HepG2 (cell line): ENCODE measurements around the gene QRFP.

Experiments
- AKAP8 ChIP-seq: sonication (generic); formaldehyde crosslinking; IDR thresholded peaks from 2 replicates; pipeline ENCODE4 v1.5.1; 2020; ENCODE audit warnings: mild to moderate bottlenecking, missing genetic modification reagents
- KDM1A ChIP-seq: IDR thresholded peaks from 2 replicates; pipeline ENCODE4 v1.6.1; 2016; ENCODE audit warnings: missing compliant biosample characterization
- PHF8 ChIP-seq: sonication (generic); formaldehyde crosslinking; IDR thresholded peaks from 2 replicates; pipeline ENCODE4 v1.5.0; 2020; ENCODE audit warnings: missing genetic modification reagents
- RAD51 ChIP-seq: fragments of 450-650 bp; IDR thresholded peaks from 2 replicates; pipeline ENCODE4 v1.6.1; 2016; ENCODE audit warnings: borderline replicate concordance
- RFX5 ChIP-seq: IDR thresholded peaks from 2 replicates; pipeline ENCODE4 v1.6.1; 2011; ENCODE audit warnings: low read depth, low read length, improper control_type of control experiment
- RNF2 ChIP-seq: fragments of 450-650 bp; conservative IDR thresholded peaks from 2 replicates; pipeline ENCODE4 v1.6.1; 2016; ENCODE audit warnings: low read depth
- SNRNP70 ChIP-seq: fragments of 200-400 bp; formaldehyde crosslinking; IDR thresholded peaks from 2 replicates; pipeline ENCODE4 v1.6.1; 2017; ENCODE audit warnings: mild to moderate bottlenecking, low read depth, low read length, moderate library complexity
- ZFP62 ChIP-seq: sonication (generic); formaldehyde crosslinking; IDR thresholded peaks from 2 replicates; pipeline ENCODE4 v1.4.0; 2020; ENCODE audit warnings: missing genetic modification reagents
- ZNF121 ChIP-seq: sonication (generic); formaldehyde crosslinking; IDR thresholded peaks from 2 replicates; pipeline ENCODE4 v1.5.0; 2020; ENCODE audit warnings: mild to moderate bottlenecking, missing genetic modification reagents
- TF ChIP-seq, protein P1 (sequence below): sonication (generic); formaldehyde crosslinking; IDR thresholded peaks from 2 replicates; pipeline ENCODE4 v1.5.0; 2020; ENCODE audit warnings: mild to moderate bottlenecking, missing genetic modification reagents, moderate library complexity
- TF ChIP-seq, protein P2 (sequence below): sonication (generic); formaldehyde crosslinking; IDR thresholded peaks from 2 replicates; pipeline ENCODE4 v1.4.0; 2020; ENCODE audit warnings: mild to moderate bottlenecking, missing genetic modification reagents
- TF ChIP-seq, protein P3 (sequence below): sonication (generic); formaldehyde crosslinking; IDR thresholded peaks from 2 replicates; pipeline ENCODE4 v1.4.0; 2020; ENCODE audit warnings: missing genetic modification reagents

DNA sequence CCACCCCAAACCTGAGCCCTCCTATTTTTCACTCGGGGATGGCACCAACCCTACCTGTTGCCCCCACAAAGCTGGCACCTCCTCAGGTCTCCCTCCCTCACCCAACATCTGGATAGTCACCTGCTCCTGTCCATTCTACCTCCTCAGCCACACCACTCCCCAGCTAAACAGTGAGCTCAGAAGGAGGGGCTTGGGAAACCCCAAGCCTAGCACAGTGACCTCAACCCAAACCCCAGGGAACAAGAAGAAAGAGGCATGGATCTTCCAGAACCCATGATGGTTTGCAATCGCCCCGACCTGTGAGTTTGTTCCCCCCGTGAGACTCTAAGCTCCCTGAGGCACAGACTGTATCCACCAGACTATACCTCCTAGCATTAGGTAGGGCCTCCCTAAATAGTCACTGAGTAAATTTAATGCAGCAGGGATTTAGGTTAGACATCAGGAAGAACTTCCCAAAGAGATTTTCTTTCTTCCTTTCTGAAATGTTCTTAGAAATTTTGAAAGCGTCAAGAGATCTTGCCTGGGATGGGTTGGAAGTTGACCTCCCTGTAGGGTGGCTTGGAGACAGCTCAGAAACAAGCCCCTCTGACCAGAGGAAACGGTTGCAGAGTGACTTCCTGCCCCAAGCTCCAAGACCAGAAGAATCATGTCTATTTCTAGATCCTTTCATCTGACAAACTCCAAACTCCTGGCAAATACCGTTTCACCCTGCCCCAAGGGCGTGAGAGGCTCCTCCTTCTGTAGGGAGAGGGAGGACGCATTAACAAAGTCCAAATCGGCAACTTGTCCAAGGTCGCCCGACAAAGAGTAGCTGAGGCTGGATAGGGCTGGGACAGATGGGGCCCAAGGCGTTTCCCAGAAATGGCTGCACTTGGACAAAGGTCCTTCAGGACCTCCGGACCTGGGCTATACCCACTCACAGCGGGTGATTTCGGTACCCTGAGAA, 38.4 kb upstream of the QRFP start:
- TF ChIP-seq AKAP8, result no peak
- TF ChIP-seq, protein P1, sequence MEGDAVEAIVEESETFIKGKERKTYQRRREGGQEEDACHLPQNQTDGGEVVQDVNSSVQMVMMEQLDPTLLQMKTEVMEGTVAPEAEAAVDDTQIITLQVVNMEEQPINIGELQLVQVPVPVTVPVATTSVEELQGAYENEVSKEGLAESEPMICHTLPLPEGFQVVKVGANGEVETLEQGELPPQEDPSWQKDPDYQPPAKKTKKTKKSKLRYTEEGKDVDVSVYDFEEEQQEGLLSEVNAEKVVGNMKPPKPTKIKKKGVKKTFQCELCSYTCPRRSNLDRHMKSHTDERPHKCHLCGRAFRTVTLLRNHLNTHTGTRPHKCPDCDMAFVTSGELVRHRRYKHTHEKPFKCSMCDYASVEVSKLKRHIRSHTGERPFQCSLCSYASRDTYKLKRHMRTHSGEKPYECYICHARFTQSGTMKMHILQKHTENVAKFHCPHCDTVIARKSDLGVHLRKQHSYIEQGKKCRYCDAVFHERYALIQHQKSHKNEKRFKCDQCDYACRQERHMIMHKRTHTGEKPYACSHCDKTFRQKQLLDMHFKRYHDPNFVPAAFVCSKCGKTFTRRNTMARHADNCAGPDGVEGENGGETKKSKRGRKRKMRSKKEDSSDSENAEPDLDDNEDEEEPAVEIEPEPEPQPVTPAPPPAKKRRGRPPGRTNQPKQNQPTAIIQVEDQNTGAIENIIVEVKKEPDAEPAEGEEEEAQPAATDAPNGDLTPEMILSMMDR (CRISPR knock-in tag), result no peak
- TF ChIP-seq RFX5, result no peak
- TF ChIP-seq, protein P2, sequence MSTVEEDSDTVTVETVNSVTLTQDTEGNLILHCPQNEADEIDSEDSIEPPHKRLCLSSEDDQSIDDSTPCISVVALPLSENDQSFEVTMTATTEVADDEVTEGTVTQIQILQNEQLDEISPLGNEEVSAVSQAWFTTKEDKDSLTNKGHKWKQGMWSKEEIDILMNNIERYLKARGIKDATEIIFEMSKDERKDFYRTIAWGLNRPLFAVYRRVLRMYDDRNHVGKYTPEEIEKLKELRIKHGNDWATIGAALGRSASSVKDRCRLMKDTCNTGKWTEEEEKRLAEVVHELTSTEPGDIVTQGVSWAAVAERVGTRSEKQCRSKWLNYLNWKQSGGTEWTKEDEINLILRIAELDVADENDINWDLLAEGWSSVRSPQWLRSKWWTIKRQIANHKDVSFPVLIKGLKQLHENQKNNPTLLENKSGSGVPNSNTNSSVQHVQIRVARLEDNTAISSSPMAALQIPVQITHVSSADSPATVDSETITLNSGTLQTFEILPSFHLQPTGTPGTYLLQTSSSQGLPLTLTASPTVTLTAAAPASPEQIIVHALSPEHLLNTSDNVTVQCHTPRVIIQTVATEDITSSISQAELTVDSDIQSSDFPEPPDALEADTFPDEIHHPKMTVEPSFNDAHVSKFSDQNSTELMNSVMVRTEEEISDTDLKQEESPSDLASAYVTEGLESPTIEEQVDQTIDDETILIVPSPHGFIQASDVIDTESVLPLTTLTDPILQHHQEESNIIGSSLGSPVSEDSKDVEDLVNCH (CRISPR knock-in tag), result no peak
- no peak for TF ChIP-seq RAD51
- TF ChIP-seq PHF8 (CRISPR knock-in tag), result no peak
- no peak for TF ChIP-seq SNRNP70
- TF ChIP-seq RNF2, result no peak
- no peak for TF ChIP-seq ZFP62 (CRISPR knock-in tag)
- TF ChIP-seq, protein P3, sequence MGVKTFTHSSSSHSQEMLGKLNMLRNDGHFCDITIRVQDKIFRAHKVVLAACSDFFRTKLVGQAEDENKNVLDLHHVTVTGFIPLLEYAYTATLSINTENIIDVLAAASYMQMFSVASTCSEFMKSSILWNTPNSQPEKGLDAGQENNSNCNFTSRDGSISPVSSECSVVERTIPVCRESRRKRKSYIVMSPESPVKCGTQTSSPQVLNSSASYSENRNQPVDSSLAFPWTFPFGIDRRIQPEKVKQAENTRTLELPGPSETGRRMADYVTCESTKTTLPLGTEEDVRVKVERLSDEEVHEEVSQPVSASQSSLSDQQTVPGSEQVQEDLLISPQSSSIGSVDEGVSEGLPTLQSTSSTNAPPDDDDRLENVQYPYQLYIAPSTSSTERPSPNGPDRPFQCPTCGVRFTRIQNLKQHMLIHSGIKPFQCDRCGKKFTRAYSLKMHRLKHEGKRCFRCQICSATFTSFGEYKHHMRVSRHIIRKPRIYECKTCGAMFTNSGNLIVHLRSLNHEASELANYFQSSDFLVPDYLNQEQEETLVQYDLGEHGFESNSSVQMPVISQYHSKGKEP, result no peak
- TF ChIP-seq ZNF121 (CRISPR knock-in tag), result no peak
- TF ChIP-seq KDM1A (CRISPR knock-in tag), result peak; percentile 29; the same call in 1 of the 2 replicates
